GM12878 (cell line): Measurements from ENCODE around the gene CRIM1. TPM values are rescaled to one million over a fixed set of nuclear protein-coding genes. Genes with fewer than 3 reads are reported as not detected.

Experiments
- ATAC-seq: fragments of 200-7000 bp; cut with Tn5 transposase; 3 replicates; pipeline ENCODE4 v1.9.1; 2020; ENCODE audit warnings: mild to moderate bottlenecking, moderate library complexity
- BruUV-seq: library from RNA; stranded (reverse); fragments of 400-500 nt; replicated peaks from 2 replicates; lab custom pipeline; 2021; lab: Mats Ljungman, UMichigan
- CTCF ChIA-PET: fragments of 300-600 bp; sonication (Branson Sonifier 250); formaldehyde crosslinking; extraction: SDS; loops from one replicate; lab custom pipeline; 2021; ENCODE audit warnings: inconsistent platforms; lab: Yijun Ruan, JAX
- POLR2A ChIA-PET: fragments of 350-600 bp; formaldehyde crosslinking; extraction: SDS; loops from one replicate; lab custom pipeline; 2021; ENCODE audit warnings: inconsistent platforms; lab: Charles Lee
- RAD21 ChIA-PET: fragments of 300-600 bp; sonication (Branson Sonifier 250); formaldehyde crosslinking; loops from one replicate; lab custom pipeline; 2023; ENCODE audit warnings: antibody characterized with exemption; ENCODE audit not compliant: unreplicated experiment; lab: Charles Lee
- SMC1A ChIA-PET: fragments of 300-600 bp; sonication (Branson Sonifier 250); formaldehyde crosslinking; loops from one replicate; lab custom pipeline; 2023; ENCODE audit not compliant: unreplicated experiment, uncharacterized antibody; lab: Charles Lee
- DNase-seq: peaks from one replicate; pipeline ENCODE4 v3.0.0-alpha.2; 2011; ENCODE audit warnings: low read depth, low spot score
- FAIRE-seq: peaks from 3 replicates; lab custom pipeline; 2011; peaks lifted over from hg19 to GRCh38; lab: Jason Lieb, UNC
- H2AFZ ChIP-seq: 2 replicates; pipeline ENCODE4 v1.6.0; 2011; ENCODE audit warnings: low read depth, low read length, control low read depth; ENCODE audit not compliant: control insufficient read depth
- H3K27ac ChIP-seq: 2 replicates; pipeline ENCODE4 v1.5.1; 2011; ENCODE audit warnings: control low read depth; ENCODE audit not compliant: control insufficient read depth, insufficient read depth
- H3K27me3 ChIP-seq, 2 experiments: replicated peaks in 1 of 2; 2 replicates each; pipeline versions ENCODE4 v1.6.0 to v1.6.1; 2011; ENCODE audit warnings: low read length in 1 of 2; ENCODE audit not compliant: control insufficient read depth in 2 of 2, insufficient read depth in 2 of 2
- H3K36me3 ChIP-seq, 2 experiments: 2 replicates each; pipeline ENCODE4 v1.5.1; 2011; ENCODE audit warnings: low read length in 1 of 2; ENCODE audit not compliant: control insufficient read depth in 2 of 2, insufficient read depth in 2 of 2
- H3K4me1 ChIP-seq: 2 replicates; pipeline ENCODE4 v1.6.1; 2011; ENCODE audit warnings: mild to moderate bottlenecking, low read length, moderate library complexity, mixed read lengths; ENCODE audit not compliant: control insufficient read depth, insufficient read depth
- H3K4me2 ChIP-seq: 2 replicates; pipeline ENCODE4 v1.6.0; 2011; ENCODE audit warnings: control low read depth; ENCODE audit not compliant: control insufficient read depth, insufficient read depth
- H3K4me3 ChIP-seq: fragments of 200-600 bp; sonication (generic); 2 replicates; pipeline ENCODE4 v1.5.1; 2016
- H3K79me2 ChIP-seq: 2 replicates; pipeline ENCODE4 v1.6.0; 2011; ENCODE audit warnings: low read length; ENCODE audit not compliant: control insufficient read depth, insufficient read depth
- H3K9ac ChIP-seq: 2 replicates; pipeline ENCODE4 v1.8.0; 2011; ENCODE audit warnings: low read length, control low read depth, mixed read lengths; ENCODE audit not compliant: control insufficient read depth, insufficient read depth
- H3K9me3 ChIP-seq: replicated peaks from 3 replicates; pipeline ENCODE4 v1.5.1; 2011; ENCODE audit warnings: mild to moderate bottlenecking, low read length; ENCODE audit not compliant: control insufficient read depth, insufficient read depth
- H4K20me1 ChIP-seq: 2 replicates; pipeline ENCODE4 v1.6.0; 2011; ENCODE audit not compliant: control insufficient read depth, insufficient read depth
- CBFB ChIP-seq: IDR thresholded peaks from 2 replicates; pipeline ENCODE4 v1.6.1; 2016; ENCODE audit warnings: antibody characterized with exemption, low read depth
- CREB1 ChIP-seq: IDR thresholded peaks from 2 replicates; pipeline ENCODE4 v1.6.1; 2012; ENCODE audit warnings: low read depth, mild to moderate bottlenecking, inconsistent platforms
- CREM ChIP-seq: IDR thresholded peaks from 2 replicates; pipeline ENCODE4 v1.6.1; 2014; ENCODE audit warnings: antibody characterized with exemption, low read depth
- E4F1 ChIP-seq: fragments of 450-650 bp; IDR thresholded peaks from 2 replicates; pipeline ENCODE4 v1.6.1; 2018; ENCODE audit warnings: borderline replicate concordance, mild to moderate bottlenecking; ENCODE audit not compliant: partially characterized antibody
- EGR1 ChIP-seq, 2 experiments: IDR thresholded peaks; 1 replicate in 1 of 2; 2 replicates in 1 of 2; pipeline ENCODE4 v1.6.1; 2011 to 2012; ENCODE audit warnings: low read depth in 2 of 2, low read length in 2 of 2, borderline replicate concordance in 1 of 2, mild to moderate bottlenecking in 1 of 2, moderate library complexity in 1 of 2
- FOXM1 ChIP-seq: IDR thresholded peaks from 2 replicates; pipeline ENCODE4 v1.6.1; 2012; ENCODE audit warnings: low read depth, mild to moderate bottlenecking, inconsistent platforms, low read length, moderate library complexity
- GABPA ChIP-seq: IDR thresholded peaks from 2 replicates; pipeline ENCODE4 v1.6.1; 2014; ENCODE audit warnings: antibody characterized with exemption, low read depth, mild to moderate bottlenecking, inconsistent platforms
- GATAD2B ChIP-seq: fragments of 450-650 bp; conservative IDR thresholded peaks from 2 replicates; pipeline ENCODE4 v1.6.1; 2017; ENCODE audit warnings: low read depth, mild to moderate bottlenecking, moderate library complexity
- HDGF ChIP-seq: fragments of 450-650 bp; IDR thresholded peaks from 2 replicates; pipeline ENCODE4 v1.6.1; 2016; ENCODE audit warnings: antibody characterized with exemption
- IRF3 ChIP-seq: fragments of 450-650 bp; IDR thresholded peaks from 2 replicates; pipeline ENCODE4 v1.6.1; 2014; ENCODE audit warnings: mild to moderate bottlenecking
- LARP7 ChIP-seq: fragments of 450-650 bp; IDR thresholded peaks from 2 replicates; pipeline ENCODE4 v1.6.1; 2017; ENCODE audit warnings: mild to moderate bottlenecking
- NKRF ChIP-seq: fragments of 450-650 bp; conservative IDR thresholded peaks from 2 replicates; pipeline ENCODE4 v1.6.1; 2017; ENCODE audit warnings: mild to moderate bottlenecking, moderate library complexity
- PML ChIP-seq: IDR thresholded peaks from 2 replicates; pipeline ENCODE4 v1.6.1; 2012; ENCODE audit warnings: low read length, inconsistent platforms
- POU2F2 ChIP-seq: IDR thresholded peaks from 3 replicates; pipeline ENCODE4 v1.6.1; 2011; ENCODE audit warnings: low read depth, mild to moderate bottlenecking, low read length, borderline replicate concordance
- SMARCA5 ChIP-seq: fragments of 450-650 bp; IDR thresholded peaks from 2 replicates; pipeline ENCODE4 v1.6.1; 2017; ENCODE audit warnings: mild to moderate bottlenecking
- SREBF1 ChIP-seq: IDR thresholded peaks from 2 replicates; pipeline ENCODE4 v1.6.1; 2012; ENCODE audit warnings: mild to moderate bottlenecking, low read length
- TARDBP ChIP-seq: IDR thresholded peaks from 2 replicates; pipeline ENCODE4 v1.6.1; 2016; ENCODE audit warnings: borderline replicate concordance
- USF1 ChIP-seq: IDR thresholded peaks from 2 replicates; pipeline ENCODE4 v1.6.1; 2011; ENCODE audit warnings: borderline replicate concordance, low read depth, mild to moderate bottlenecking, moderate library complexity, mixed read lengths, low read length; ENCODE audit not compliant: insufficient read depth; ENCODE audit errors: extremely low read length
- USF2 ChIP-seq: IDR thresholded peaks from 2 replicates; pipeline ENCODE4 v1.6.1; 2011; ENCODE audit warnings: low read depth, low read length, improper control_type of control experiment, borderline replicate concordance
- ZNF622 ChIP-seq: fragments of 450-650 bp; IDR thresholded peaks from 2 replicates; pipeline ENCODE4 v1.6.1; 2017; ENCODE audit warnings: mild to moderate bottlenecking, inconsistent platforms
- WGBS: methylation state at CpG from one replicate; pipeline ENCODE4 v1.1.6; 2016; ENCODE audit warnings: low lambda C conversion rate; ENCODE audit not compliant: insufficient replicate concordance, insufficient coverage; ENCODE audit errors: missing lambda C conversion rate; 5-methylcytosine and 5-hydroxymethylcytosine counted together
- in situ Hi-C: fragments of 300-500 bp; cut with MboI; formaldehyde crosslinking; loops from 9 replicates; pipeline ENCODE4 v1.14.3; 2018; ENCODE audit warnings: mixed read lengths
- intact Hi-C: fragments of 100-400 bp; cut with micrococcal nuclease; formaldehyde crosslinking; loops from one replicate; pipeline ENCODE4 v1.14.2; 2022; ENCODE audit not compliant: unreplicated experiment
- polyA plus RNA-seq, 11 experiments: library from polyadenylated mRNA; depleted of rRNA in 4 of 11; unstranded in 6 of 11; stranded (reverse) in 5 of 11; fragments of >200 nt; fragmentation: Nextera tagmentation in 4 of 11; fragmentation: Illumina TruSeq in 1 of 11; extraction: Ambion mirVana in 4 of 11; extraction: Trizol in 1 of 11; gene quantifications; 1 replicate in 1 of 11; 2 replicates in 10 of 11; pipeline versions ENCODE4 v1.2.1 to v1.2.3, GENCODE V29; 2011 to 2016; ENCODE audit warnings: inconsistent platforms in 2 of 11, missing spikeins in 2 of 11, low read depth in 1 of 11
- total RNA-seq, 4 experiments: library from RNA; depleted of rRNA in 3 of 4; stranded (reverse); fragments of >200 nt in 3 of 4; fragmentation: Illumina TruSeq in 1 of 4; extraction: Trizol in 1 of 4; gene quantifications; 2 replicates each; pipeline versions ENCODE4 v1.2.1 to v1.2.3, GENCODE V29; 2013 to 2021

The CRIM1 gene
- total and polyA plus RNA-seq, 10 of the 15 experiments (the other 5 are each of a cell fraction or from before 2014, with no cell fraction given): 0.42 to 7.4 (median 3.1) TPM

- in situ Hi-C loops (no loop called here), intact Hi-C loops (no loop called here)
- ChIA-PET CTCF (interaction anchor here (1.4 kb wide), 1 partner anchor 20 kb away, joined by 3 read pairs; no protein-coding TSS in a partner anchor), POLR2A (no interaction called here), SMC1A (interaction anchor here (2.8 kb wide), 1 partner anchor 316 kb away, joined by 12 read pairs; no protein-coding TSS in a partner anchor), RAD21 (no interaction called here)
- WGBS: 0% methylated on average over 2 of the region's 2 CpGs
- Histone ChIP-seq H4K20me1 (no peaks in the 10 kb centered on the region), H3K27me3 (no peaks in the 10 kb centered on the region), H3K27ac (no peak overlapping the region), H3K9ac (no peak overlapping the region), H3K79me2 (no peaks in the 10 kb centered on the region), H3K4me3 (no peak overlapping the region), H3K36me3 (no peaks in the 10 kb centered on the region), H3K4me2 (no peak overlapping the region), H2AFZ (no peak overlapping the region), H3K9me3 (no peaks in the 10 kb centered on the region), H3K4me1 (no peaks in the 10 kb centered on the region; the same call in 1 of the 2 replicates)
- no peak for DNase-seq
- no peak for ATAC-seq
- TF ChIP-seq EGR1 (IDR thresholded peaks at IDR 0.05; ENCODE audit: borderline replicate concordance in 1 of 2, low read depth in 2 of 2, low read length in 2 of 2): no peak
- no peak for TF ChIP-seq ZNF622
- TF ChIP-seq CREB1: no peak
- TF ChIP-seq FOXM1: no peak
- TF ChIP-seq SMARCA5: no peak
- no peak for TF ChIP-seq USF1
- TF ChIP-seq USF2: no peak
- no peak for TF ChIP-seq CBFB
- TF ChIP-seq TARDBP: no peak
- no peak for TF ChIP-seq GABPA
- TF ChIP-seq GATAD2B: no peak
- TF ChIP-seq HDGF: no peak
- no peak for TF ChIP-seq POU2F2
- no peak for TF ChIP-seq CREM
- no peak for TF ChIP-seq SREBF1
- TF ChIP-seq E4F1: no peak
- no peak for TF ChIP-seq NKRF
- TF ChIP-seq PML: no peak
- no peak for TF ChIP-seq LARP7
- TF ChIP-seq IRF3: no peak
- BruUV-seq: no TSS peak
- no peak for FAIRE-seq
These were observed 6.9 kb upstream of the CRIM1 start for GRCh38 chr2:36348721-36349120.
